ENCODE measurements around the gene HIPK3. TPM values are rescaled to one million over a fixed set of nuclear protein-coding genes. Genes with fewer than 3 reads are reported as not detected.

Gene HIPK3
- total and polyA plus RNA-seq, 10 of the 15 experiments (the other 5 are each of a cell fraction or from before 2014, with no cell fraction given), result 3.4 to 26.5 (median 13.6) TPM

GRCh38 chr11:33320814-33321330 lies 63.7 kb downstream of the HIPK3 start:
- CTCF ChIA-PET, result interaction anchor here (0.8 to 3.5 kb wide), 9 partner anchors 8 to 161 kb away, joined by 3 to 30 read pairs (median 3); no protein-coding TSS in a partner anchor
- Histone ChIP-seq H4K20me1 (ENCODE audit: control insufficient read depth, insufficient read depth) (no peaks in the 10 kb centered on the region), H3K4me2 (ENCODE audit: control insufficient read depth, insufficient read depth) (peak overlapping the region; percentile 93), H3K36me3 (ENCODE audit: control insufficient read depth in 2 of 2, insufficient read depth in 2 of 2, low read length in 1 of 2) (no peaks in the 10 kb centered on the region), H3K9ac (ENCODE audit: control insufficient read depth, insufficient read depth, low read length) (peak overlapping the region; percentile 30; the same call in 1 of the 2 replicates), H3K4me3 (peak overlapping the region; percentile 13; the same call in 1 of the 2 replicates), H3K27ac (ENCODE audit: control insufficient read depth, insufficient read depth) (peak overlapping the region; percentile 75), H2AFZ (ENCODE audit: control insufficient read depth, low read depth, low read length) (peak overlapping the region; percentile 1; the same call in 1 of the 2 replicates), H3K27me3 (replicated peaks in 1 of 2; ENCODE audit: control insufficient read depth in 2 of 2, insufficient read depth in 2 of 2, low read length in 1 of 2) (no peaks in the 10 kb centered on the region), H3K79me2 (ENCODE audit: control insufficient read depth, insufficient read depth, low read length) (peaks cover 52% of the 10 kb centered on the region), H3K9me3 (replicated peaks; ENCODE audit: control insufficient read depth, insufficient read depth, low read length) (no peaks in the 10 kb centered on the region), H3K4me1 (ENCODE audit: control insufficient read depth, insufficient read depth, low read length) (peaks cover 26% of the 10 kb centered on the region)
- BruUV-seq (replicated peaks), result no TSS peak
- SMC1A ChIA-PET (ENCODE audit: uncharacterized antibody, unreplicated experiment), result interaction anchor here (0.7 to 6.7 kb wide), 13 partner anchors 7 to 368 kb away, joined by 3 to 44 read pairs (median 4); partner anchors contain the start of gene CSTF3
- ATAC-seq (peak; percentile 23), DNase-seq (ENCODE audit: low read depth, low spot score) (no peak), FAIRE-seq (no peak)
- RAD21 ChIA-PET (ENCODE audit: unreplicated experiment), result interaction anchor here (0.9 to 3.9 kb wide), 6 partner anchors 59 to 231 kb away, joined by 3 to 18 read pairs (median 3); partner anchors contain the start of gene CSTF3
- WGBS (ENCODE audit: insufficient coverage, insufficient replicate concordance, low lambda C conversion rate, missing lambda C conversion rate), result 77% methylated on average over 6 of the region's 6 CpGs
- TF ChIP-seq CBX5 (IDR thresholded peaks at IDR 0.05; ENCODE audit: low read depth), result no peak
- TF ChIP-seq FOXM1 (IDR thresholded peaks at IDR 0.05; ENCODE audit: low read depth, low read length), result no peak
- TF ChIP-seq ATF3 (IDR thresholded peaks at IDR 0.05; ENCODE audit: borderline replicate concordance, extremely low read depth, low read depth, low read length), result no peak
- TF ChIP-seq SKIL (IDR thresholded peaks at IDR 0.05; ENCODE audit: low read depth, poor library complexity, severe bottlenecking), result no peak
- no peak for TF ChIP-seq DPF2 (IDR thresholded peaks at IDR 0.05)
- TF ChIP-seq USF2 (IDR thresholded peaks at IDR 0.05; ENCODE audit: borderline replicate concordance, low read depth, low read length), result no peak
- TF ChIP-seq ESRRA (IDR thresholded peaks at IDR 0.05; ENCODE audit: low read length), result no peak
- no peak for TF ChIP-seq ZNF622 (IDR thresholded peaks at IDR 0.05)
- TF ChIP-seq ZNF274 (IDR thresholded peaks at IDR 0.05; ENCODE audit: insufficient read depth, insufficient read length), result no peak
- no peak for TF ChIP-seq NR2F1 (conservative IDR thresholded peaks at IDR 0.05)
- TF ChIP-seq ETV6 (conservative IDR thresholded peaks at IDR 0.05 in 1 of 2, IDR thresholded peaks at IDR 0.05 in 1 of 2; ENCODE audit: borderline replicate concordance in 1 of 2, low read depth in 1 of 2), result no peak
- TF ChIP-seq BRCA1 (IDR thresholded peaks at IDR 0.05; ENCODE audit: low read depth, low read length), result no peak
- in situ Hi-C loops (cut with MboI), result loop anchor here (10.0 kb wide), 1 partner anchor 366 kb away; no protein-coding TSS in a partner anchor
- POLR2A ChIA-PET, result interaction anchor here (0.8 kb wide), 1 partner anchor 168 kb away, joined by 3 read pairs; no protein-coding TSS in a partner anchor
- intact Hi-C loops (cut with micrococcal nuclease; ENCODE audit: unreplicated experiment), result no loop called here
